ENCODE measurements around the gene EYA3. TPM values are rescaled to one million over a fixed set of nuclear protein-coding genes. Genes with fewer than 3 reads are reported as not detected.

Gene EYA3
- total RNA-seq, 1 experiment from 2014 or later: 29.4 TPM

- TF ChIP-seq, protein P1, sequence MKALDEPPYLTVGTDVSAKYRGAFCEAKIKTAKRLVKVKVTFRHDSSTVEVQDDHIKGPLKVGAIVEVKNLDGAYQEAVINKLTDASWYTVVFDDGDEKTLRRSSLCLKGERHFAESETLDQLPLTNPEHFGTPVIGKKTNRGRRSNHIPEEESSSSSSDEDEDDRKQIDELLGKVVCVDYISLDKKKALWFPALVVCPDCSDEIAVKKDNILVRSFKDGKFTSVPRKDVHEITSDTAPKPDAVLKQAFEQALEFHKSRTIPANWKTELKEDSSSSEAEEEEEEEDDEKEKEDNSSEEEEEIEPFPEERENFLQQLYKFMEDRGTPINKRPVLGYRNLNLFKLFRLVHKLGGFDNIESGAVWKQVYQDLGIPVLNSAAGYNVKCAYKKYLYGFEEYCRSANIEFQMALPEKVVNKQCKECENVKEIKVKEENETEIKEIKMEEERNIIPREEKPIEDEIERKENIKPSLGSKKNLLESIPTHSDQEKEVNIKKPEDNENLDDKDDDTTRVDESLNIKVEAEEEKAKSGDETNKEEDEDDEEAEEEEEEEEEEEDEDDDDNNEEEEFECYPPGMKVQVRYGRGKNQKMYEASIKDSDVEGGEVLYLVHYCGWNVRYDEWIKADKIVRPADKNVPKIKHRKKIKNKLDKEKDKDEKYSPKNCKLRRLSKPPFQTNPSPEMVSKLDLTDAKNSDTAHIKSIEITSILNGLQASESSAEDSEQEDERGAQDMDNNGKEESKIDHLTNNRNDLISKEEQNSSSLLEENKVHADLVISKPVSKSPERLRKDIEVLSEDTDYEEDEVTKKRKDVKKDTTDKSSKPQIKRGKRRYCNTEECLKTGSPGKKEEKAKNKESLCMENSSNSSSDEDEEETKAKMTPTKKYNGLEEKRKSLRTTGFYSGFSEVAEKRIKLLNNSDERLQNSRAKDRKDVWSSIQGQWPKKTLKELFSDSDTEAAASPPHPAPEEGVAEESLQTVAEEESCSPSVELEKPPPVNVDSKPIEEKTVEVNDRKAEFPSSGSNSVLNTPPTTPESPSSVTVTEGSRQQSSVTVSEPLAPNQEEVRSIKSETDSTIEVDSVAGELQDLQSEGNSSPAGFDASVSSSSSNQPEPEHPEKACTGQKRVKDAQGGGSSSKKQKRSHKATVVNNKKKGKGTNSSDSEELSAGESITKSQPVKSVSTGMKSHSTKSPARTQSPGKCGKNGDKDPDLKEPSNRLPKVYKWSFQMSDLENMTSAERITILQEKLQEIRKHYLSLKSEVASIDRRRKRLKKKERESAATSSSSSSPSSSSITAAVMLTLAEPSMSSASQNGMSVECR (CRISPR knock-in tag; IDR thresholded peaks at IDR 0.05; ENCODE audit: borderline replicate concordance): no peak
- TF ChIP-seq, protein P2, sequence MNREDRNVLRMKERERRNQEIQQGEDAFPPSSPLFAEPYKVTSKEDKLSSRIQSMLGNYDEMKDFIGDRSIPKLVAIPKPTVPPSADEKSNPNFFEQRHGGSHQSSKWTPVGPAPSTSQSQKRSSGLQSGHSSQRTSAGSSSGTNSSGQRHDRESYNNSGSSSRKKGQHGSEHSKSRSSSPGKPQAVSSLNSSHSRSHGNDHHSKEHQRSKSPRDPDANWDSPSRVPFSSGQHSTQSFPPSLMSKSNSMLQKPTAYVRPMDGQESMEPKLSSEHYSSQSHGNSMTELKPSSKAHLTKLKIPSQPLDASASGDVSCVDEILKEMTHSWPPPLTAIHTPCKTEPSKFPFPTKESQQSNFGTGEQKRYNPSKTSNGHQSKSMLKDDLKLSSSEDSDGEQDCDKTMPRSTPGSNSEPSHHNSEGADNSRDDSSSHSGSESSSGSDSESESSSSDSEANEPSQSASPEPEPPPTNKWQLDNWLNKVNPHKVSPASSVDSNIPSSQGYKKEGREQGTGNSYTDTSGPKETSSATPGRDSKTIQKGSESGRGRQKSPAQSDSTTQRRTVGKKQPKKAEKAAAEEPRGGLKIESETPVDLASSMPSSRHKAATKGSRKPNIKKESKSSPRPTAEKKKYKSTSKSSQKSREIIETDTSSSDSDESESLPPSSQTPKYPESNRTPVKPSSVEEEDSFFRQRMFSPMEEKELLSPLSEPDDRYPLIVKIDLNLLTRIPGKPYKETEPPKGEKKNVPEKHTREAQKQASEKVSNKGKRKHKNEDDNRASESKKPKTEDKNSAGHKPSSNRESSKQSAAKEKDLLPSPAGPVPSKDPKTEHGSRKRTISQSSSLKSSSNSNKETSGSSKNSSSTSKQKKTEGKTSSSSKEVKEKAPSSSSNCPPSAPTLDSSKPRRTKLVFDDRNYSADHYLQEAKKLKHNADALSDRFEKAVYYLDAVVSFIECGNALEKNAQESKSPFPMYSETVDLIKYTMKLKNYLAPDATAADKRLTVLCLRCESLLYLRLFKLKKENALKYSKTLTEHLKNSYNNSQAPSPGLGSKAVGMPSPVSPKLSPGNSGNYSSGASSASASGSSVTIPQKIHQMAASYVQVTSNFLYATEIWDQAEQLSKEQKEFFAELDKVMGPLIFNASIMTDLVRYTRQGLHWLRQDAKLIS (CRISPR knock-in tag; IDR thresholded peaks at IDR 0.05; ENCODE audit: borderline replicate concordance): no peak
- TF ChIP-seq ATF6 (CRISPR knock-in tag; IDR thresholded peaks at IDR 0.05) (no peak), SMAD4 (CRISPR knock-in tag; IDR thresholded peaks at IDR 0.05) (no peak), STAT6 (CRISPR knock-in tag; conservative IDR thresholded peaks at IDR 0.05; ENCODE audit: low read depth) (no peak), E2F1 (CRISPR knock-in tag; IDR thresholded peaks at IDR 0.05) (no peak), ZNF138 (CRISPR knock-in tag; conservative IDR thresholded peaks at IDR 0.05) (no peak), NFATC4 (CRISPR knock-in tag; IDR thresholded peaks at IDR 0.05) (no peak), HMGA2 (CRISPR knock-in tag; IDR thresholded peaks at IDR 0.05) (no peak), GTF2I (CRISPR knock-in tag; conservative IDR thresholded peaks at IDR 0.05) (no peak), AR (CRISPR knock-in tag; IDR thresholded peaks at IDR 0.05) (no peak), ZMAT4 (CRISPR knock-in tag; IDR thresholded peaks at IDR 0.05) (no peak)
Observed at GRCh38 chr1:27970401-27970800, 118.0 kb downstream of the EYA3 start (continued).

Data from WTC11 (cell line).